ENCODE data around the gene PYGO2.
"Not testable (repeated sequence)": the region's sequence is repeated elsewhere in the genome, so short reads cannot be mapped to it uniquely, and the experiment has no call there.

PYGO2 gene

GRCh38 chr1:154977762-154978161, 16.2 kb upstream of the PYGO2 start:
- not testable (repeated sequence) for DNase-seq

- no peak for DNase-seq
Observed at GRCh38 chr1:154975409-154976059, 14.0 kb upstream of the PYGO2 start.

- DNase-seq = peak; percentile 96
Observed at GRCh38 chr1:154974808-154975408, 13.3 kb upstream of the PYGO2 start.

GRCh38 chr1:154974102-154974807, 12.7 kb upstream of the PYGO2 start, which contains the start of gene CKS1B:
TSS of gene CKS1B (plus strand) at chr1:154974681. CDS start at chr1:154974746, 65 bp downstream.
- DNase-seq = peak; percentile 100

GRCh38 chr1:154973344-154974101, 11.9 kb upstream of the PYGO2 start:
- peak; percentile 90 for DNase-seq

- no peak for DNase-seq
Observed at GRCh38 chr1:154972517-154973343, 11.1 kb upstream of the PYGO2 start.

- no peak for DNase-seq
Observed at GRCh38 chr1:154972213-154972516, 10.6 kb upstream of the PYGO2 start.

GRCh38 chr1:154971341-154971998, 9.9 kb upstream of the PYGO2 start:
- no peak for DNase-seq

- no peak for DNase-seq
Observed at GRCh38 chr1:154970631-154971340, 9.2 kb upstream of the PYGO2 start, which contains the start of gene SHC1. TSS of gene SHC1 (minus strand) at chr1:154970747. CDS start at chr1:154970526, 221 bp downstream.

GRCh38 chr1:154969860-154970452, 8.4 kb upstream of the PYGO2 start:
- no peak for DNase-seq

- no peak for DNase-seq
Observed at GRCh38 chr1:154969246-154969645, 7.7 kb upstream of the PYGO2 start.

- DNase-seq = no peak
Observed at GRCh38 chr1:154968731-154969130, 7.1 kb upstream of the PYGO2 start.

GRCh38 chr1:154967331-154967950, 5.9 kb upstream of the PYGO2 start:
- DNase-seq = no peak

- no peak for DNase-seq
Observed at GRCh38 chr1:154966111-154966510, 4.5 kb upstream of the PYGO2 start.

- DNase-seq = no peak
Observed at GRCh38 chr1:154964359-154964758, 2.8 kb upstream of the PYGO2 start.

- DNase-seq = no peak
Observed at GRCh38 chr1:154963643-154964042, 2.1 kb upstream of the PYGO2 start.

GRCh38 chr1:154962795-154963330, 1.3 kb upstream of the PYGO2 start:
- no peak for DNase-seq

- no peak for DNase-seq
Observed at GRCh38 chr1:154962156-154962749, 671 bp upstream of the PYGO2 start.

GRCh38 chr1:154960446-154961136, 991 bp downstream of the PYGO2 start:
- DNase-seq = no peak
